NCI-H345 treated with DMSO at 0.1 percent for 48 hours (cell line): ENCODE measurements around the gene SRR.

Source experiments
- DNase-seq: peaks from one replicate; lab custom pipeline; 2025; ENCODE audit not compliant: unreplicated experiment; lab: John Stamatoyannopoulos, UW

Gene SRR

DNA sequence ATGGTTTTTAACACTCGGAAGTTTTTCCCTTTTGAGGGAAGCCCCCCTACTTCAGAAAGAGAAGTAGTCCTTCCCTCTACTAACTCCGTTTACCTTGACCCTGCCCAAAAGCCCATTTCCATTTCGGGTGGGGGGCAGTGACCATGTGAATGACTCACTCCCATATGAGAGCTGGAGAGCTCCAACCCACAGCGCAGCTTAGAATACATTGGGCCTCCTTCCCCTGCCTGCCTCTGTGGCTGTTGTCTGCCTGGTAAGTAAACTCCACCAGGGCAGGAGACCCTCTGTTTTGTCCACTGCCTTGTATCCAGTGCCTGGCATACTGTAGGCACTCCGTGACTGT, 34.5 kb downstream of the SRR start:
- no peak for DNase-seq

DNA sequence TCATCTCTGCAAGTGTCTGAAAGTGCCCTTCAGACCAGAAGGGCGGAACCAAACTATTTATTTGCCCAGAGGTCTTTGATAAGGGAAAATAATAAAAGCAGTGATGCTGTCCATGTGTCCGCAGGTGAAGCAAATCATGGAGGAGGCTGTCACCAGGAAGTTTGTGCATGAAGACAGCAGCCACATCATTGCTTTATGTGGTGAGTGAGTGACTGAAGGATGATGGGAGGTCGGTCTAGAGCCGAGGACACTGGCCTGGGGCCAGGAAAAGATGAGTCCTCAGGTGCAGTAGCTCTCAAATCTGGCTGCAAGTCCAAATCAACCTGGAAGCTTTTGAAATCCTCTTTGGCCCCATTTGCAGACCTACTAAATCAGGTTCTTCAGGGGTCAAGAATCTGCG, 39.7 kb downstream of the SRR start:
- no peak for DNase-seq

DNA sequence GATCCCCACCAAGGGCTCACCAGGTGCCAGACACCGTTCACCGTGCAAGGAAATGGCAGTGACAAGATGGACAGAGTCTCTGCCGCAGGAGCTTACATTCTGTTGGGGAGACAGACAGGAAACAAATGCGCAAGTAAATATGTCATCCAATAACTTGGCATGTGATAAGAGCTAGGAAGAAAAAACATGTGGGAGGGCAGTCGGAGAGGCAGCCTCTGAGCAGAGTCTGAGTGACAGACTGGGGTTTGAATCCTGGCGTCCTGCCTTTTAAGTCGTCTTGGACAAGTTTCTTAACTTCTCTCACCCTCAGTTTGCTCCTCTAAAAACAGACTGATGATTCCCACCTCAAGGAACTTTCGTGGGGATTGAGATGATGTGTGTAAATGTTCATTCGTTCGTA, 40.8 kb downstream of the SRR start:
- no peak for DNase-seq

DNA sequence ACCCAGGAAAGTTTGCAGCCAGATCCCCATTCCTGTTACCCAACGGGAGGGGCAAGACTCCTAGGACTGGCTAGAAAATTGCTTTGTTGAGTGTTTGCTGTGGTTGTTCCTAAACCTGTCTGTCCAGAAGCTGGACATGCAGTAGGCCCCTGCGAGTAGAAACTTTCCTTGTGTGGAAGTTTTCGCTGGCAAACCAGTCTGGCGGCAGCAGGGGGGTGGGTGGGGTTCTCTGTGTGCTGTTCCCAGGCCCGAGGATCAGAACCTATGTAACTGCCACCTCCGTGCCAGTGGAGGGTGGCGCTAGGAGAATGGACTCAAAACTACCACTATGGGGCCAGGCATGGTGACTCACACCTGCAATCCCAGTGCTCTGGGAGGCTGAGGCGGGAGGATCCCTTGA, 42.7 kb downstream of the SRR start:
- DNase-seq: no peak

DNA sequence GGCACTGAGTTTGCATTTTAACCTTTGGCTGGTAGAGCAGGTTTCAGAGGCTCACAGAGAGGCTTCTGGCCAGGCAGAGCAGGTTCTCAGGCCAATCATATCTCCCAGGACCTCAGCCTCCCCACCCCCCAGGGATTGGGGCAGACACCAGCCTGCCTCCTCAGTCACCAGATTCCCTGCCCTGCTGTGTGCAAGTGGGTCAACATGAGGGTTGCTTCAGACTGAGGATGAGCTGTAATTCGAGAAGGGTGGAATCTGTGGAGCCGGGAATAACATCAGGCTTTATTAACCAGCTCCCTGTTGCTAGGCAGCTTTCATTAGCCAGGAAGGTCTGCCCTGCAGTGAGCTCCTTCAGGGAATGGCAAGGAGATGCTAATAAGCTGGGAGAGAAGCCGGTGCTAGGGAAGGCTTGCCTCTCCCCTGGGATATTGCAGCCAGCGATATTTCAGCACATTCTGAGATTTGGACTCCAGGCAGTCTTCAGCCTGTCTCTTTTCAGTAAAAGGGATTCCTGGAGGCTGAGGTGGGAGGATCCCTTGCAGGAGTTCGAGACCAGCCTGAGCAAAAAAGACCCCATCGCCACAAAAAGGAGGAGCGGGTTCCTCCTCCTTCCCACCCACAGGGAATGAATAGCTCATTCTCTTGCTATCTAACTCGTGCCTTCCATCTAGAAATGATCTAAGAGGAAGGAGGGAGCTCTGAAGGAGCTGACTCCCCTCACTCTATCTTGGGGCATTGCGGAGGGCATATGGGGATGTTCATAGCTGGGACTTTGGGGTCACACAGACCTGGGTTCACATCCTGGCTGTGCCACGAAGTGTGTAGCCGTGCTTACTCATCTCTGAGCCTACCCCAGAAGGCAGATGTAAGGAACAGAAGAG, 44.3 kb downstream of the SRR start:
- peak; percentile 30 for DNase-seq

DNA sequence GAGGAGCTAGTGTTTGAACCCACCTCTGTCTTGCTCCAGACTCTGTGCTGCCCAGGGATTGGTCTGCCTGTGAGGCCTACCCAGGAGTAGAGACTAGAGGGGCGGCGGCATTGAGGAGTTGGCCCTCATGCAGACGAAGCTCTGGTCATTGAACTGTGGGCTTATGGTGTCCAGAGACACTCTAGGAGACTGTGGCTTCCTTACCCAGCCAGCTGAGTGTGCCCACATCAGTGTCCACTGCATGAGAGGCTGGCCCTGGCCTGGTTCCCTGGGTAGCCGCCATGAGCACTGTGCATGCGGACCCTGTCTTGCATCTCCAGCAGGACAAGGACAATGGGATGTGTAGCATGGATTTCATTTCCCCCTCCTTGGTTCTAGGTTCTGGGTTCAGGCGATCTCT, 47.5 kb downstream of the SRR start:
- no peak for DNase-seq

DNA sequence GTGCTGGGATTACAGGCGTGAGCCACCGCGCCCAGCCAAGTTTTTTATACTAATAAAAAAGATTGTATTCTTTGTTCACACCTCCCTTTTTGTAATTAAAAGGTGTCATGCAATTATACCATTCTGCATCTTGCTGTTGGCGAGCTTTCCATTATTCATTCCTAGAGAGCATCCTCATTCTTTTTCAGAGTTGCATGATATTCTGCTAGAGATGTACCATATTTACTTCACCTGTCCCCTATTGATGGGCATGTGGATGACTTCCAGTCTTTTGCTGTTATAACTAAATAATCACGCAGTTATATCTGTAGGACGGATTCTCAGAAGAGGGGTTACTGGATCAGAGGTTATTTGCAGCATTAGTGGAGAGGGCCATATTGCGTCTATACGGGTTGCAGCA, 50.6 kb downstream of the SRR start:
- no peak for DNase-seq

DNA sequence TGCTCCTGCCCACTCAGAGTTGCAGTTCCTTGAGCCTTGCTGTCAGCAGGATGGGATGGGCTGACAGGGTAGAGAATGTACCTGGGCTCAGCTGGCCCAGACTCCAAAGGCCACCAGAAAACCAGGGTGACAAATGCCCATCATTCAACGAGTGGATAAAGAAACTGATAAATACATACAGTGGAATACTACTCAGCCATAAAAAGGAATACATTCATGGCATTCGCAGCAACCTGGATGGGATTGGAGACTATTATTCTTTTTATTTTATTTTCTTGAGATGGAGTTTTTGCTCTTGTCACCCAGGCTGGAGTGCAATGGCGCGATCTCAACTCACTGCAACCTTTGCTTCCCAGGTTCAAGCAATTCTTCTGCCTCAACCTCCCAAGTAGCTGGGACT, 53.5 kb downstream of the SRR start:
- no peak for DNase-seq

DNA sequence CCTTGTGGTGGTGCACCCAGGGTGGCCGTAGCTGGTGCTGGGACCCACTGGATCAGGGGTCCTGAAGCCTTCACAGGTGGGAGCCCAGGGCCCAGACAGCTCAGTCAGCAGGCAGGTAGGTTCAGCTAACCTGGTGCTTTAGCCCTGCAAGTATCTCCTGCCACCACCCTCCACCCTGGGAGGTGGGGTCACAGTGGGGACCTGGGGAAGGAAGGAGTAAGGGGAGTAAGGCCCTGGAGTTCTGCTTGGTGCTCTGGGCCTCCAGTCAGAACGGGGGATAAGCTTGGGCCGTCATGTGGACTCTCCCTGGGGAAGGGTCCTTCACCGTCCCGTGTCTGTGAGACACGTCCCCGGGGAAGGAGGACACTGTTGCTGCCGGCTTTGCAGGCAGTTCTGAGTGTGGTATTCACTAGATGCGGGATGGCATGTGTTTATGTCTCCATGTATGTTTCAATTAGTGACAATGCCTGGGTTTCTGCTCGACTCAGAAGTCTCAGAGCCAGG, 54.2 kb downstream of the SRR start:
- no peak for DNase-seq

DNA sequence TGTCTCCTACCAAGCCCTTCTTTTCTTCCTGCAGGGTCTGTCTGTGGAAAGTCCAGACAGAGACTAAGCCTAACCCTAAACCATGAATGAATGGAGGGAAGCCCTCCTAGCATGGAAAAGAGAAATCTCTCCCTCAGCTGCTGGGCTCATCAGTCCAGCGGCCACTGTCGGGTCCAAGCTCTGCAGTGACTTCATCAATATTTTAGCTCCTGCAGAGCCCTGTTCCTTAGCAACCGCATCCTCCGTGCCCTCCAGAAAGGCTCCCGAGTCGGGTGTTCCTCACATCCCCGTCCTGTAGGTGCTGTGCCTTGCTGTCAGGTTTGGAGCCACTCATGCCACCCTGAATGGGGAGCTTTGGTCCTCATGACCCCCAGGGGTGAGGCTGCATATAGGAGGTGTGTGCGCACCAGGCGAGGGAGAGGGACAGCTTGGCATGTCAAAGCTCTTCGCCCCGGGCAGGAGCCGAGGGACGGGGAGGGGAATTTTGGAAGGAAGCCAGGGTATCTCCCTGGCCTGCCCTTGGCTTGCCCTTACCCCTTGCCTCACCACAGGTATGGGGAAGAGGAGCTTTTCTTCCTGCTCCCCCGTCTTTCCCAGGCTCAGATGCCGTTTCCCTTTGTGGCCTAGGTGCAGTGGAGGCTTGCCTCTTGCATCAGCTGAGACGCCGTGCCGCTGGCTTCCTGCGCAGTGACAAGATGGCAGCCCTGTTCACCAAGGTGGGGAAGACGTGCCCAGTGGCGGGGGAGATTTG, 57.4 kb downstream of the SRR start:
- no peak for DNase-seq

DNA sequence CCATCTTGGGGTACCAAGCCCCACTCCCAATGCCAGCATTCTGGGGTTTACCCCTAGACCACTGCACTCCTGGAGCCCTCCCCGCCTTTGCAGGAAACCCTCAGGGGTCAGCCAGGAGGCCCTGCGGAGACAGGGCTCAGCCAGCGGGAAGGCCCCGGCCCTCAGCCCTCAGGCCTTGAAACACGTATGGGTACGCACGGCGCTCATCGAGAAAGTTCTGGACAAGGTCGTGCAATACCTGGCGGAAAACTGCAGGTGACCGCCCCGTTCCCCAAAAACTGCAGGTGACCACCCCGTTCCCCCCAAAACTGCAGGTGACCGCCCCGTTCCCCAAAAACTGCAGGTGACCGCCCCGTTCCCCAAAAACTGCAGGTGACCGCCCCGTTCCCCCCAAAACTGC, 58.3 kb downstream of the SRR start:
- DNase-seq: no peak

DNA sequence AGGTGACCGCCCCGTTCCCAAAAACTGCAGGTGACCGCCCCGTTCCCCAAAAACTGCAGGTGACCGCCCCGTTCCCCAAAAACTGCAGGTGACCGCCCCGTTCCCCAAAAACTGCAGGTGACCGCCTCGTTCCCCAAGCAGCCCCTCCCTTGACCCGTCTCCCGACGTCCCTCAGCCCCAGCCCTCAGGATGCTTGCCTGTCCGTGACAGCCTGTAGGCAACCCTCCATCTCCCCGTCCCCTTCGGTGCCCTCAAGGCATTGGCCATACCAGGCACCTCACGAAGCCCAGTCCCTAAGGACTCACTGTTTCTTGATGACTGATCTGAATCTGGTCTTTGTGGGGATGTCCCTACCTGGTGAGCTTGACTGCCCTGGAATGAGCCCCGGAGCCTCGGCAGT, 58.7 kb downstream of the SRR start:
- no peak for DNase-seq

DNA sequence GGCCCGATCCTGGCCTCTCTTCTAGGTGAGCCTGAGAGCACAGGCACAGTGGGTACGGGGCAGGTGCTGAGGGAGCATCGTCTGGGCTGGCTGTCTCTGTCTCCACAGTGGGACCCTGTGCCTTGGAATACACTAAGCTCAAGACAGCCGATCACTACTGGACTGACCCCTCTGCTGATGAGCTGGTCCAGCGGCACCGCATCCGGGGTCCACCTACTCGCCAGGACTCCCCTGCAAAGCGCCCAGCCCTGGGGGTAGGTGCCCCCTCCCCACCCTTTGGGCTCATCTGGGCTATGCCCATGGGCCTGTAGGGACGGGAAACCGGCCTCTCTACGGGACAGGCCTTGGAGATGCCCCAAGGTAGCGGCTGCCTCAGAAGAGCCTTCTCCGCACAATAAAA, 59.1 kb downstream of the SRR start:
- DNase-seq: no peak

DNA sequence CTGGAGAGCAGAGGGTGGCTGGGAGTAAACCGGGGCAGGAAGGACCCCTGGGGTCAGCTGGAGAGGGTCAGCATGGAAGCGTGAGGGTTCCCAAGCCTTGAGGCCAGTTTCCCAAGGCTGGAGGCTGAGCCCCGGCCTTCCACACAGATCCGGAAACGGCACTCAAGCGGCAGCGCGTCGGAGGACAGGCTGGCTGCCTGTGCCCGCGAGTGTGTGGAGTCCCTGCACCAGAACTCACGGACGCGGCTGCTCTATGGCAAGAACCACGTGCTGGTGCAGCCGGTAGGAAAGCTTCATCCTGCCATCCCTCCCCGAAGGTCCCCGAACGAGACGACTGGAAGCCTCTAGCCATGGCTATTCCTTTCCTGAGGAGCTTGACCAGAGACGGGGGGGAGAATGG, 59.6 kb downstream of the SRR start:
- no peak for DNase-seq

DNA sequence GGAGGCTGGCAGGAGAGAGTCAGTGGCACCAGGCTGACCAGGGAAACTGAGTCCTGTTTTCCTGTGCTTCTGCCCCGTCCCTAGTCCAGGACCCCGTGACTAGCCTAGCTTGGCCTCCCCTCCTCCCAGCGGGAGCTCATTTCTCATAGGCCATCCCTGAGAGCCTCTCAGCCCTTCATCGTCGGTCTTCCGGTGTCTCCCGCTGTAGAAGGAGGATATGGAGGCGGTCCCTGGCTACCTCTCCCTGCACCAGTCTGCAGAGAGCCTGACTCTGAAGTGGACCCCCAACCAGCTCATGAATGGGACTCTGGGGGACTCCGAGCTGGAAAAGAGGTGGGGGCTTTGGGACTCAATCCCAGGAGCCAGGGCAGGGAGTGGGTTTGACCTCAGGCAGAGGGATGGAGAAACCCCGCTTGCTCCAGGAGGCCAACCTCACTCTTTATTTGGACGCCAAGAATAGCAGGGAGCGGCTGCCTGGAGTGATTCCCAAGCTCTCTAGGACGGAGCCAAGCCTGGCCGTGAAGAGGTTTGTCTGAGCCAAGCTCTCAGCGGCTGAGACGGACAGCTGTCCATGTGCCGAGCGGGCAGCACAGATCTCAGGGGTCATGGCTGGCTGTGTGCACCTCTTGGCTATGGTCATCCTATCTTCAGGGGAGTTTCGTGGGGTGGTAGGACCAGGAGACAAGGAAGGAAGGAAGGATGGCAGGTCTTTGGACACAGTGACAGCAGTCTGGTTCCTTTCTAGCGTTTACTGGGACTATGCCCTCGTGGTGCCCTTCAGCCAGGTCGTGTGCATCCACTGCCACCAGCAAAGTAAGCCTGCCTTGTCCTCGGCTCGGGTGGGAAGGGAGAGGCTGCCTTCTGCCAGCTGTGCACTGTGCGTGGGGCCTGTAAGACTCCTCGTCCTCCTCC, 60.4 kb downstream of the SRR start:
- DNase-seq: no peak

DNA sequence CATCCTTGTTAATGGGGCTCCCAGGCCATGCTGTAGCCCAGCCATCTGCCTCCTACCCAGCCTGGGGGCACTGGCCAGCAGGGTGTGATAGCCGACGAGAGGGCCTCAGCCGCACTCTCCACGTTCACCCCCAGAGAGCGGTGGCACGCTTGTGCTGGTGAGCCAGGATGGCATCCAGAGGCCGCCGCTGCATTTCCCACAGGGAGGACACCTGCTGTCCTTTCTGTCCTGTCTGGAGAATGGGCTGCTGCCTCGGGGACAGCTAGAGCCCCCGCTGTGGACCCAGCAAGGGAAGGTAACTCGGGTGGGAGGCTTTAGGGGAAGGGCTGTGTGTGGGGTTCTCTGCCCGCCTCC, 61.0 kb downstream of the SRR start:
- no peak for DNase-seq

DNA sequence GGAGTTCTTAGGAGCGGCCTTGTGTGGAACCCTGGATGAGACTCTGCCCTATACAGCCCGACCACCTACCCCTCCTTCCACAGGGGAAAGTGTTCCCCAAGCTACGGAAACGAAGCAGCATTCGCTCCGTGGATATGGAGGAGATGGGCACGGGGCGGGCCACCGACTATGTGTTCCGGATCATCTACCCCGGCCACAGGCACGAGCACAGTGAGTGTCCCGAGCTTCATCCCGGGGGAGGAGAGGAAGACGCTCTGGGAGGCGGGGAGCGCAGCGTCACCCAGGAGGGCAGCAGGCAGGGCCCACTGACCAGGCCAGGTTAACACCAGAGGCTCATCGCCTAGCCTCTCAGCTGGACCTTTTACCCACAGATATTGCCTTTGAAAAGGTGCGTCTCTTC, 61.4 kb downstream of the SRR start:
- DNase-seq: no peak

DNA sequence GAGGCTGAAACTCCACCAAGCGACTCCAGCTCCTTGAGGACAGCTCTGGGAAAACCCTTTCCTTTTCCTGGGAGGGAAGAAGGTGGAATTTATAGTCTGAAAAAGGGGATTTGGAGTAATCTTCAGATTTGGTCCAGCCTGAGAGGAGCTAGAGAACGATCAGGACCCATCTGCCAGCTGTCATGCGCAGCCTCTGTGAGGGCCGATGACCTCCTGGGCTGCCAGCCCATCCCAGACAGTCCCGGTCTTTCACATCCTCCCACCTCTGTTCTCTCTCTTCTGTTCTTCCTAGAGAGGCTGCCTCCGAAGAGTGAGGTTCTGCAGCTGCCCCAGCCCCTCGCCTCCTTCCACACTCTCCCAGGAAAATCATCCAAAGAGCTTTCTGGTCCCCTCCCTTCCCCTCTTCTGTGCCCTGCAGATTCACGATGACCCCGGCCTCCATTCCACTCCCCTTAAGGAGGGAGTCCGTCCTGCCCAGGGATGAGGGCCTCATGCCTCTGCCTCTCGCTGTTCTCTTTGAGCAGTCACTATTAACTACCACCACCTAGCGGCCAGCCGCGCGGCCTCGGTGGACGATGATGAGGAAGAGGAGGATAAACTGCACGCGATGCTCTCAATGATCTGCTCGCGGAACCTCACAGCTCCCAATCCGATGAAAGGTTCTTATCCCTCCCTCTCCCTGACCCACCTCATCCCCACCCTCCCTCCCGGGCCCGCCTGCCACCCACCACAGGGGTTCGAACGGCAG, 63.2 kb downstream of the SRR start:
- no peak for DNase-seq

DNA sequence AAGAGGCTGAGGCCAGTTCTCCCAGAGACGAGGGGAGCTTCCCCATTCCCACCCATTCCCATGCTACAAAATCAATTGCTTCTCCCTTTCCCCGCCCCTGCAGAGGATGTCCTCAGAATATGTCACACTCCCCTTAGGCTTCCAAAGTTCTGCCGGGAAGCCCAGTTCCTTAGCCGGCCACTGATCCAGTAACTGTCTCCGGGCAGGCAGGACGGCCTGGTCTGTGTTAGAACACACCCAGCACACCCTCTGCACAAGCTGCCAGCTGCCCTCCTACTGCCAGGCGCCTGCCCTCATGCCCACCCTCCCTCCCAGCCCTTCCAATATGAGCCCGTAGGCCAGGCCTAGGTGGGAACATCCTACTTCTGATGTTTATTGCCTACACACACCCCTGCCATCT, 64.6 kb downstream of the SRR start:
- no peak for DNase-seq

DNA sequence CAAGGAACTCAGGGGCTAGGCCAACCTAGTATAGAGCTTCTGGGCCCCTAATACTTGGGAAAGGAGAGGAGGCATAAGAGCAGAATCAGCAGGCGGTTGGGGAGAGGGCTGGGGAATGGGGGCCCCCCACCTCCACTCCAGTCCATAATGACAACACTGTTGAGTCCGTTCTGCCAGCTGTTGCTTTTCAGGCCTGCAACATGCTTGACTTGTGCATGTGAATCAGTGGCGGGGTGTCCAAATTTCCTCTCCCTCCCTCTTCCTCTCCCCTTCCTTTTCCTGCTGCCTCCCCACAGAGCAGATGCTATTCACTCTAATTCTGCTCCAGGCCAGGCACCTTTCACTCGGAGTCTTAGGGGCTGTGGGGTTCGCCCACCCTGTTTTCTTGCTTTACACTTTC, 65.3 kb downstream of the SRR start:
- DNase-seq: no peak
